Smooth muscle cell (in vitro differentiated cells): ENCODE data around the gene ARL2. TPM values are rescaled to one million over a fixed set of nuclear protein-coding genes. Genes with fewer than 3 reads are reported as not detected.

ENCODE experiments used
- DNase-seq: peaks from one replicate; lab custom pipeline; 2025; ENCODE audit not compliant: unreplicated experiment; lab: John Stamatoyannopoulos, UW
- H2AFZ ChIP-seq: fragments of 200-600 bp; sonication (generic); 2 replicates; pipeline ENCODE4 v1.6.0; 2016; ENCODE audit warnings: antibody characterized with exemption, low read depth, mild to moderate bottlenecking
- H3F3A ChIP-seq: fragments of 200-600 bp; sonication (generic); 2 replicates; pipeline ENCODE4 v1.6.0; 2017; ENCODE audit warnings: antibody characterized with exemption, low read depth
- H3K27ac ChIP-seq: fragments of 200-600 bp; sonication (generic); 2 replicates; pipeline ENCODE4 v1.5.1; 2016; ENCODE audit warnings: low read depth, mild to moderate bottlenecking
- H3K27me3 ChIP-seq: fragments of 200-600 bp; sonication (generic); 2 replicates; pipeline ENCODE4 v1.6.1; 2016; ENCODE audit warnings: low read depth, mild to moderate bottlenecking
- H3K36me3 ChIP-seq: fragments of 200-600 bp; sonication (generic); 2 replicates; pipeline ENCODE4 v1.5.1; 2016; ENCODE audit warnings: low read depth
- H3K4me1 ChIP-seq: fragments of 200-600 bp; sonication (generic); 2 replicates; pipeline ENCODE4 v1.5.1; 2016; ENCODE audit warnings: low read depth
- H3K4me2 ChIP-seq: fragments of 200-600 bp; sonication (generic); 2 replicates; pipeline ENCODE4 v1.6.0; 2016; ENCODE audit warnings: mild to moderate bottlenecking
- H3K4me3 ChIP-seq: fragments of 200-600 bp; sonication (generic); 2 replicates; pipeline ENCODE4 v1.5.1; 2016; ENCODE audit warnings: mild to moderate bottlenecking
- H3K79me2 ChIP-seq: fragments of 200-600 bp; sonication (generic); 2 replicates; pipeline ENCODE4 v1.6.0; 2016; ENCODE audit warnings: low read depth, mild to moderate bottlenecking
- H3K9ac ChIP-seq: fragments of 200-600 bp; sonication (generic); 2 replicates; pipeline ENCODE4 v1.6.0; 2016; ENCODE audit warnings: low read depth
- H3K9me3 ChIP-seq: fragments of 200-600 bp; sonication (generic); replicated peaks from 2 replicates; pipeline ENCODE4 v1.5.1; 2016; ENCODE audit warnings: low read depth
- H4K20me1 ChIP-seq: fragments of 200-600 bp; sonication (generic); 2 replicates; pipeline ENCODE4 v1.6.0; 2016; ENCODE audit warnings: low read depth
- CTCF ChIP-seq: fragments of 200-600 bp; sonication (generic); IDR thresholded peaks from 2 replicates; pipeline ENCODE4 v1.5.1; 2017; ENCODE audit warnings: borderline replicate concordance, mild to moderate bottlenecking, antibody characterized with exemption; ENCODE audit not compliant: insufficient read depth, poor library complexity, severe bottlenecking
- WGBS: methylation state at CpG from one replicate; pipeline ENCODE4 v1.1.7; 2016; ENCODE audit warnings: low lambda C conversion rate; 5-methylcytosine and 5-hydroxymethylcytosine counted together
- microRNA-seq: library from miRNA; unstranded; fragments of <30 nt; microRNA quantifications from one replicate; pipeline ENCODE4, GENCODE V29; 2016; ENCODE audit warnings: borderline number of aligned reads
- polyA plus RNA-seq: library from polyadenylated mRNA; unstranded; fragments of >200 nt; fragmentation: Nextera tagmentation; extraction: Ambion mirVana; gene quantifications from 2 replicates; pipeline ENCODE4 v1.2.1, GENCODE V29; 2016
- small RNA-seq: library from RNA; depleted of rRNA; stranded (forward); fragments of <200 nt; gene quantifications from one replicate; pipeline ENCODE3, GENCODE V24; 2014
- total RNA-seq: library from RNA; depleted of rRNA; stranded (reverse); fragments of >200 nt; gene quantifications from 2 replicates; pipeline ENCODE4 v1.2.3, GENCODE V29; 2014

The ARL2 gene
- total and polyA plus RNA-seq, 2 experiments from 2014 or later = 83.3 to 122 TPM

- H3K36me3 ChIP-seq = no peaks in the 10 kb centered on the region
- no peaks in the 10 kb centered on the region for H3K4me1 ChIP-seq
- no peaks in the 10 kb centered on the region for H3F3A ChIP-seq
- no peak overlapping the region for H3K27ac ChIP-seq
- no peak for TF ChIP-seq CTCF
- H3K27me3 ChIP-seq = no peaks in the 10 kb centered on the region
- no peak for DNase-seq
- no peak overlapping the region for H3K4me2 ChIP-seq
- H4K20me1 ChIP-seq = no peaks in the 10 kb centered on the region
- no peak overlapping the region for H3K9ac ChIP-seq
- WGBS = 88% methylated on average over 10 of the region's 10 CpGs
- H3K4me3 ChIP-seq = no peak overlapping the region
- H3K79me2 ChIP-seq = no peaks in the 10 kb centered on the region
- H3K9me3 ChIP-seq = no peaks in the 10 kb centered on the region
- no peak overlapping the region for H2AFZ ChIP-seq
Observed at GRCh38 chr11:65067446-65067845, 53.5 kb downstream of the ARL2 start.

DNA sequence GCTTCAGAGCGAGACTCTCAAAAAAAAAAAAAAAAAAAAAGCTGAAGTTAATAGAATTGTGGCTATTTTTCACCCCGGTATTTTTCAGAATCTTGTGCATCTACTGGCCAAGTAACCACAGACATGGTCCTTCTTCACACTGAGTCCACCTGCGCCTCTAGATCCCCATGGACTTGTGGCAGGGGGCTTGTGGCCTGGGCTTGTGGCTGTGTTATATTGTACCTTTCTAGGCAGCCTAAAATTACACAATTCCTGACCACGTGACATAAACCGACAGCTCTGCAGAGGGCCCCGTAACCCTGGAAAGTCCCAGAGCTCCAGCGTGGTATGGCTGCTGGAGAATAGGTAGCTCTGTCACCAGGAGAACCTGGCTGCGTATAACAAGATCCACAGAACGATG, 55.3 kb downstream of the ARL2 start:
- no peak for DNase-seq
- Histone ChIP-seq H3K27ac (no peak overlapping the region), H3K79me2 (no peaks in the 10 kb centered on the region), H3K27me3 (no peaks in the 10 kb centered on the region), H3K9ac (no peak overlapping the region), H3K36me3 (no peaks in the 10 kb centered on the region), H3K4me1 (no peaks in the 10 kb centered on the region), H3K4me2 (no peak overlapping the region), H3K4me3 (no peak overlapping the region), H2AFZ (no peak overlapping the region), H4K20me1 (no peaks in the 10 kb centered on the region), H3K9me3 (no peaks in the 10 kb centered on the region), H3F3A (no peaks in the 10 kb centered on the region)
- WGBS = 85% methylated on average over 9 of the region's 9 CpGs
- no peak for TF ChIP-seq CTCF

Small RNA genes within 50 kb of the gene (microRNA-seq; reads per million reads assigned to microRNA genes)
- gene MIR6879 = not detected

Small RNA genes within 50 kb of the gene (small RNA-seq; reads per million reads assigned to genes)
- gene MIR6879 (not detected), gene SNX15 (0.21 reads per million)

Other genes starting within 250 kb of the ARL2 start
- gene SF1, start 235.6 kb upstream of the ARL2 start, total RNA-seq = 78.8 and 115 TPM in 2 replicates
- gene SF1, start 235.6 kb upstream of the ARL2 start, polyA plus RNA-seq = 84.2 and 101 TPM in 2 replicates
- 25.9 and 28.9 TPM in 2 replicates for gene MAP4K2, start 210.9 kb upstream of the ARL2 start, total RNA-seq
- 20.0 and 23.6 TPM in 2 replicates for gene MAP4K2, start 210.9 kb upstream of the ARL2 start, polyA plus RNA-seq
- 10.5 and 11.6 TPM in 2 replicates for gene MEN1, start 203.6 kb upstream of the ARL2 start, total RNA-seq
- 35.4 and 37.3 TPM in 2 replicates for gene MEN1, start 203.6 kb upstream of the ARL2 start, polyA plus RNA-seq
- 3.0 and 4.7 TPM in 2 replicates for gene CDC42BPG, start 169.5 kb upstream of the ARL2 start, total RNA-seq
- gene CDC42BPG, start 169.5 kb upstream of the ARL2 start, polyA plus RNA-seq = 1.7 and 5.9 TPM in 2 replicates
- 30.9 and 59.8 TPM in 2 replicates for gene EHD1, start 135.5 kb upstream of the ARL2 start, total RNA-seq
- 42.8 and 46.7 TPM in 2 replicates for gene EHD1, start 135.5 kb upstream of the ARL2 start, polyA plus RNA-seq
- 4.8 and 4.9 TPM in 2 replicates for gene ATG2A, start 97.0 kb upstream of the ARL2 start, total RNA-seq
- 6.2 and 8.6 TPM in 2 replicates for gene ATG2A, start 97.0 kb upstream of the ARL2 start, polyA plus RNA-seq
- gene PPP2R5B, start 89.5 kb upstream of the ARL2 start, total RNA-seq = 14.9 and 20.7 TPM in 2 replicates
- gene PPP2R5B, start 89.5 kb upstream of the ARL2 start, polyA plus RNA-seq = 32.7 and 36.6 TPM in 2 replicates
- gene GPHA2, start 78.3 kb upstream of the ARL2 start, total RNA-seq = not detected in 2 replicates
- gene GPHA2, start 78.3 kb upstream of the ARL2 start, polyA plus RNA-seq = 0.40 TPM in 1 of 2 replicates, not detected in the other
- not detected in 2 replicates for gene MAJIN, start 42.1 kb upstream of the ARL2 start, total RNA-seq
- gene MAJIN, start 42.1 kb upstream of the ARL2 start, polyA plus RNA-seq = not detected in 2 replicates
- gene BATF2, start 17.2 kb upstream of the ARL2 start, total RNA-seq = not detected in 2 replicates
- 0.41 TPM in 1 of 2 replicates, not detected in the other for gene BATF2, start 17.2 kb upstream of the ARL2 start, polyA plus RNA-seq
- gene SNX15, start 13.3 kb downstream of the ARL2 start, total RNA-seq = 9.4 and 14.8 TPM in 2 replicates
- 24.7 and 25.1 TPM in 2 replicates for gene SNX15, start 13.3 kb downstream of the ARL2 start, polyA plus RNA-seq
- 7.4 and 7.6 TPM in 2 replicates for gene SAC3D1, start 27.1 kb downstream of the ARL2 start, total RNA-seq
- 26.2 and 33.3 TPM in 2 replicates for gene SAC3D1, start 27.1 kb downstream of the ARL2 start, polyA plus RNA-seq
- gene NAALADL1, start 44.4 kb downstream of the ARL2 start, total RNA-seq = 1.0 and 1.8 TPM in 2 replicates
- gene NAALADL1, start 44.4 kb downstream of the ARL2 start, polyA plus RNA-seq = 2.0 and 7.0 TPM in 2 replicates
- gene CDCA5, start 69.9 kb downstream of the ARL2 start, total RNA-seq = 8.0 and 8.3 TPM in 2 replicates
- gene CDCA5, start 69.9 kb downstream of the ARL2 start, polyA plus RNA-seq = 8.5 and 11.2 TPM in 2 replicates
- gene ZFPL1, start 70.1 kb downstream of the ARL2 start, total RNA-seq = 49.1 and 91.0 TPM in 2 replicates
- 81.0 and 87.1 TPM in 2 replicates for gene ZFPL1, start 70.1 kb downstream of the ARL2 start, polyA plus RNA-seq
- 104 and 154 TPM in 2 replicates for gene VPS51, start 82.1 kb downstream of the ARL2 start, total RNA-seq
- gene VPS51, start 82.1 kb downstream of the ARL2 start, polyA plus RNA-seq = 55.2 and 65.0 TPM in 2 replicates
- gene TM7SF2, start 97.7 kb downstream of the ARL2 start, total RNA-seq = 16.8 and 26.9 TPM in 2 replicates
- 17.4 and 43.1 TPM in 2 replicates for gene TM7SF2, start 97.7 kb downstream of the ARL2 start, polyA plus RNA-seq
- 9.1 and 13.8 TPM in 2 replicates for gene ZNHIT2, start 103.5 kb downstream of the ARL2 start, total RNA-seq
- 14.5 and 19.5 TPM in 2 replicates for gene ZNHIT2, start 103.5 kb downstream of the ARL2 start, polyA plus RNA-seq
- gene FAU, start 108.0 kb downstream of the ARL2 start, total RNA-seq = 373 and 509 TPM in 2 replicates
- gene FAU, start 108.0 kb downstream of the ARL2 start, polyA plus RNA-seq = 537 and 578 TPM in 2 replicates
- 28.2 and 43.0 TPM in 2 replicates for gene MRPL49, start 108.2 kb downstream of the ARL2 start, total RNA-seq
- 53.2 and 55.4 TPM in 2 replicates for gene MRPL49, start 108.2 kb downstream of the ARL2 start, polyA plus RNA-seq
- 39.9 and 52.0 TPM in 2 replicates for gene SYVN1, start 120.4 kb downstream of the ARL2 start, total RNA-seq
- gene SYVN1, start 120.4 kb downstream of the ARL2 start, polyA plus RNA-seq = 30.0 and 32.0 TPM in 2 replicates
- not detected in 2 replicates for gene SPDYC, start 156.1 kb downstream of the ARL2 start, total RNA-seq
- gene SPDYC, start 156.1 kb downstream of the ARL2 start, polyA plus RNA-seq = not detected in 2 replicates
- 93.0 and 126 TPM in 2 replicates for gene CAPN1, start 167.8 kb downstream of the ARL2 start, total RNA-seq
- 109 and 149 TPM in 2 replicates for gene CAPN1, start 167.8 kb downstream of the ARL2 start, polyA plus RNA-seq
- gene POLA2, start 247.8 kb downstream of the ARL2 start, total RNA-seq = 2.5 and 4.4 TPM in 2 replicates
- gene POLA2, start 247.8 kb downstream of the ARL2 start, polyA plus RNA-seq = 8.4 and 9.2 TPM in 2 replicates